ENCODE measurements around the gene CNTN4. TPM values are rescaled to one million over a fixed set of nuclear protein-coding genes. Genes with fewer than 3 reads are reported as not detected.

Gene CNTN4
- polyA plus RNA-seq, 1 donor from 2014 or later = not detected

GRCh38 chr3:2198776-2199279, 100.2 kb downstream of the CNTN4 start:
- H3K27me3 Mint-ChIP-seq = no peaks in the 10 kb centered on the region
- no peak overlapping the region for H3K27ac Mint-ChIP-seq
- peaks cover 0 to 4% (median 2%) of the 10 kb centered on the region in 3 donors for H3K9me3 Mint-ChIP-seq
- H3K36me3 Mint-ChIP-seq = no peaks in the 10 kb centered on the region
- no peaks in the 10 kb centered on the region for H3K4me1 Mint-ChIP-seq
- no peak overlapping the region for H3K4me3 Mint-ChIP-seq

- Mint-ChIP-seq H3K27ac (no peak overlapping the region), H3K27me3 (no peaks in the 10 kb centered on the region), H3K9me3 (peaks cover 0 to 1% (median 0%) of the 10 kb centered on the region in 3 donors), H3K4me3 (no peak overlapping the region), H3K4me1 (no peaks in the 10 kb centered on the region), H3K36me3 (no peaks in the 10 kb centered on the region)
Measured at GRCh38 chr3:2204054-2204453, 105.4 kb downstream of the CNTN4 start.

GRCh38 chr3:2205692-2206091, 107.0 kb downstream of the CNTN4 start:
- peaks cover 0 to 1% (median 0%) of the 10 kb centered on the region in 3 donors for H3K9me3 Mint-ChIP-seq
- H3K27me3 Mint-ChIP-seq = no peaks in the 10 kb centered on the region
- H3K4me1 Mint-ChIP-seq = no peaks in the 10 kb centered on the region
- no peak overlapping the region for H3K4me3 Mint-ChIP-seq
- no peak overlapping the region for H3K27ac Mint-ChIP-seq
- no peaks in the 10 kb centered on the region for H3K36me3 Mint-ChIP-seq

- Mint-ChIP-seq H3K27ac (no peak overlapping the region), H3K4me1 (no peaks in the 10 kb centered on the region), H3K27me3 (no peaks in the 10 kb centered on the region), H3K9me3 (peaks cover 0 to 1% (median 0%) of the 10 kb centered on the region in 3 donors), H3K4me3 (no peak overlapping the region), H3K36me3 (no peaks in the 10 kb centered on the region)
Measured at GRCh38 chr3:2206536-2206935, 107.9 kb downstream of the CNTN4 start.

GRCh38 chr3:2211568-2211967, 112.9 kb downstream of the CNTN4 start:
- Mint-ChIP-seq H3K27me3 (no peaks in the 10 kb centered on the region), H3K9me3 (peaks cover 0 to 2% (median 1%) of the 10 kb centered on the region in 3 donors), H3K4me1 (no peaks in the 10 kb centered on the region), H3K27ac (no peak overlapping the region), H3K4me3 (no peak overlapping the region), H3K36me3 (no peaks in the 10 kb centered on the region)

GRCh38 chr3:2212206-2212605, 113.5 kb downstream of the CNTN4 start:
- Mint-ChIP-seq H3K27ac (no peak overlapping the region), H3K27me3 (no peaks in the 10 kb centered on the region), H3K36me3 (no peaks in the 10 kb centered on the region), H3K9me3 (peaks cover 0 to 2% (median 1%) of the 10 kb centered on the region in 3 donors), H3K4me3 (no peak overlapping the region), H3K4me1 (no peaks in the 10 kb centered on the region)

GRCh38 chr3:2218375-2218774, 119.7 kb downstream of the CNTN4 start:
- Mint-ChIP-seq H3K4me3 (no peak overlapping the region), H3K36me3 (no peaks in the 10 kb centered on the region), H3K27me3 (no peaks in the 10 kb centered on the region), H3K27ac (no peak overlapping the region), H3K4me1 (no peaks in the 10 kb centered on the region), H3K9me3 (peaks cover 0 to 3% (median 2%) of the 10 kb centered on the region in 3 donors)

GRCh38 chr3:2218816-2219215, 120.2 kb downstream of the CNTN4 start:
- H3K27me3 Mint-ChIP-seq = no peaks in the 10 kb centered on the region
- H3K4me1 Mint-ChIP-seq = no peaks in the 10 kb centered on the region
- no peaks in the 10 kb centered on the region for H3K36me3 Mint-ChIP-seq
- no peak overlapping the region for H3K4me3 Mint-ChIP-seq
- H3K9me3 Mint-ChIP-seq = peaks cover 0 to 3% (median 2%) of the 10 kb centered on the region in 3 donors
- no peak overlapping the region for H3K27ac Mint-ChIP-seq

GRCh38 chr3:2236203-2236602, 137.5 kb downstream of the CNTN4 start:
- H3K4me1 Mint-ChIP-seq = no peaks in the 10 kb centered on the region
- no peak overlapping the region for H3K27ac Mint-ChIP-seq
- no peak overlapping the region for H3K4me3 Mint-ChIP-seq
- H3K27me3 Mint-ChIP-seq = no peaks in the 10 kb centered on the region
- H3K9me3 Mint-ChIP-seq = peaks cover 0 to under 1% (median 0%) of the 10 kb centered on the region in 3 donors
- no peaks in the 10 kb centered on the region for H3K36me3 Mint-ChIP-seq

GRCh38 chr3:2244137-2244536, 145.5 kb downstream of the CNTN4 start:
- no peaks in the 10 kb centered on the region for H3K27me3 Mint-ChIP-seq
- no peaks in the 10 kb centered on the region for H3K36me3 Mint-ChIP-seq
- H3K4me1 Mint-ChIP-seq = peaks cover 0 to 1% (median 0%) of the 10 kb centered on the region in 3 donors
- no peak overlapping the region for H3K27ac Mint-ChIP-seq
- peaks cover 2 to 10% (median 2%) of the 10 kb centered on the region in 3 donors for H3K9me3 Mint-ChIP-seq
- H3K4me3 Mint-ChIP-seq = no peak overlapping the region

- no peaks in the 10 kb centered on the region for H3K27me3 Mint-ChIP-seq
- H3K36me3 Mint-ChIP-seq = no peaks in the 10 kb centered on the region
- H3K4me1 Mint-ChIP-seq = peaks cover 0 to 1% (median 0%) of the 10 kb centered on the region in 3 donors
- no peak overlapping the region for H3K4me3 Mint-ChIP-seq
- H3K27ac Mint-ChIP-seq = no peak overlapping the region
- peaks cover 2 to 3% (median 2%) of the 10 kb centered on the region in 3 donors for H3K9me3 Mint-ChIP-seq
Measured at GRCh38 chr3:2246873-2247648, 148.4 kb downstream of the CNTN4 start.

GRCh38 chr3:2247831-2248230, 149.2 kb downstream of the CNTN4 start:
- H3K4me1 Mint-ChIP-seq = peaks cover 0 to 1% (median 0%) of the 10 kb centered on the region in 3 donors
- no peaks in the 10 kb centered on the region for H3K27me3 Mint-ChIP-seq
- H3K27ac Mint-ChIP-seq = no peak overlapping the region
- no peak overlapping the region for H3K4me3 Mint-ChIP-seq
- no peaks in the 10 kb centered on the region for H3K36me3 Mint-ChIP-seq
- peaks cover 2 to 3% (median 2%) of the 10 kb centered on the region in 3 donors for H3K9me3 Mint-ChIP-seq

- no peak overlapping the region for H3K27ac Mint-ChIP-seq
- peaks cover 0 to 5% (median 1%) of the 10 kb centered on the region in 3 donors for H3K9me3 Mint-ChIP-seq
- H3K36me3 Mint-ChIP-seq = no peaks in the 10 kb centered on the region
- H3K4me1 Mint-ChIP-seq = peaks cover 0 to under 1% (median 0%) of the 10 kb centered on the region in 3 donors
- H3K4me3 Mint-ChIP-seq = no peak overlapping the region
- no peaks in the 10 kb centered on the region for H3K27me3 Mint-ChIP-seq
Measured at GRCh38 chr3:2250783-2251182, 152.1 kb downstream of the CNTN4 start.

- no peaks in the 10 kb centered on the region for H3K36me3 Mint-ChIP-seq
- H3K9me3 Mint-ChIP-seq = peaks cover 0 to 2% (median 2%) of the 10 kb centered on the region in 3 donors
- H3K27ac Mint-ChIP-seq = no peak overlapping the region
- no peak overlapping the region for H3K4me3 Mint-ChIP-seq
- no peaks in the 10 kb centered on the region for H3K27me3 Mint-ChIP-seq
- no peaks in the 10 kb centered on the region for H3K4me1 Mint-ChIP-seq
Measured at GRCh38 chr3:2261747-2262146, 163.1 kb downstream of the CNTN4 start.

- Mint-ChIP-seq H3K4me1 (no peaks in the 10 kb centered on the region), H3K9me3 (peaks cover 0 to 2% (median 2%) of the 10 kb centered on the region in 3 donors), H3K27ac (no peak overlapping the region), H3K36me3 (no peaks in the 10 kb centered on the region), H3K4me3 (no peak overlapping the region), H3K27me3 (no peaks in the 10 kb centered on the region)
Measured at GRCh38 chr3:2262204-2262603, 163.5 kb downstream of the CNTN4 start.

- H3K4me3 Mint-ChIP-seq = no peak overlapping the region
- H3K36me3 Mint-ChIP-seq = no peaks in the 10 kb centered on the region
- no peak overlapping the region for H3K27ac Mint-ChIP-seq
- H3K27me3 Mint-ChIP-seq = no peaks in the 10 kb centered on the region
- peaks cover 0 to 2% (median 0%) of the 10 kb centered on the region in 3 donors for H3K9me3 Mint-ChIP-seq
- H3K4me1 Mint-ChIP-seq = no peaks in the 10 kb centered on the region
Measured at GRCh38 chr3:2266606-2267005, 167.9 kb downstream of the CNTN4 start.
